HepG2 (cell line): Measurements from ENCODE around the gene PNPLA2. TPM values are rescaled to one million over a fixed set of nuclear protein-coding genes. Genes with fewer than 3 reads are reported as not detected.

Source experiments
- ARID4A ChIP-seq: sonication (generic); formaldehyde crosslinking; IDR thresholded peaks from 2 replicates; pipeline ENCODE4 v1.5.0; 2020; ENCODE audit warnings: mild to moderate bottlenecking, missing genetic modification reagents, borderline replicate concordance
- FOXO1 ChIP-seq: sonication (generic); formaldehyde crosslinking; IDR thresholded peaks from 2 replicates; pipeline ENCODE4 v1.4.0; 2020; ENCODE audit warnings: missing genetic modification reagents
- HCFC1 ChIP-seq: fragments of 150-350 bp; IDR thresholded peaks from 2 replicates; pipeline ENCODE4 v1.6.1; 2014; ENCODE audit warnings: low read depth, low read length
- JUND ChIP-seq: sonication (generic); formaldehyde crosslinking; IDR thresholded peaks from 2 replicates; pipeline ENCODE4 v1.8.0; 2022; ENCODE audit warnings: mild to moderate bottlenecking, missing genetic modification reagents
- MBD4 ChIP-seq: IDR thresholded peaks from 2 replicates; pipeline ENCODE4 v1.6.1; 2012; ENCODE audit warnings: low read length, inconsistent platforms, borderline replicate concordance
- MIXL1 ChIP-seq: IDR thresholded peaks from 2 replicates; pipeline ENCODE4 v1.6.1; 2016
- NRL ChIP-seq: sonication (generic); formaldehyde crosslinking; IDR thresholded peaks from 2 replicates; pipeline ENCODE4 v1.5.0; 2020; ENCODE audit warnings: missing genetic modification reagents, mild to moderate bottlenecking, moderate library complexity, borderline replicate concordance
- ZBTB21 ChIP-seq: sonication (generic); formaldehyde crosslinking; IDR thresholded peaks from 2 replicates; pipeline ENCODE4 v1.4.0; 2020; ENCODE audit warnings: missing genetic modification reagents
- ZNF564 ChIP-seq: sonication (generic); formaldehyde crosslinking; IDR thresholded peaks from 2 replicates; pipeline ENCODE4 v1.8.1; 2023; ENCODE audit warnings: mild to moderate bottlenecking, missing genetic modification reagents
- ZNF569 ChIP-seq: sonication (generic); formaldehyde crosslinking; IDR thresholded peaks from 2 replicates; pipeline ENCODE4 v1.5.0; 2020; ENCODE audit warnings: mild to moderate bottlenecking, missing genetic modification reagents, moderate library complexity, borderline replicate concordance
- ZNF781 ChIP-seq: sonication (generic); formaldehyde crosslinking; IDR thresholded peaks from 2 replicates; pipeline ENCODE4 v1.5.1; 2020; ENCODE audit warnings: borderline replicate concordance, mild to moderate bottlenecking, missing genetic modification reagents; ENCODE audit errors: not compliant biosample characterization
- polyA plus RNA-seq, 8 experiments: library from polyadenylated mRNA; depleted of rRNA in 3 of 8; stranded (reverse) in 7 of 8; unstranded in 1 of 8; fragments of >200 nt; fragmentation: Illumina TruSeq in 4 of 8; extraction: Trizol in 4 of 8; gene quantifications; 2 replicates each; pipeline versions ENCODE4 v1.2.1 to v1.2.3, GENCODE V29; 2011 to 2016; ENCODE audit warnings: low read depth in 4 of 8, missing spikeins in 1 of 8, mixed read lengths in 1 of 8; ENCODE audit not compliant: insufficient read depth in 1 of 8
- total RNA-seq, 5 experiments: library from RNA; depleted of rRNA; stranded (reverse); fragments of >200 nt; fragmentation: Illumina TruSeq; extraction: Trizol; gene quantifications; 2 replicates each; pipeline ENCODE4 v1.2.3, GENCODE V29; 2016; ENCODE audit warnings: low read depth in 1 of 5
- TF ChIP-seq, protein P1 (sequence below): sonication (generic); formaldehyde crosslinking; IDR thresholded peaks from 2 replicates; pipeline ENCODE4 v1.4.0; 2020; ENCODE audit warnings: mild to moderate bottlenecking, missing genetic modification reagents
- TF ChIP-seq, protein P2 (sequence below): sonication (generic); formaldehyde crosslinking; IDR thresholded peaks from 2 replicates; pipeline ENCODE4 v1.5.1; 2020; ENCODE audit warnings: mild to moderate bottlenecking, moderate library complexity, missing genetic modification reagents
- TF ChIP-seq, protein P3 (sequence below): sonication (generic); formaldehyde crosslinking; IDR thresholded peaks from 2 replicates; pipeline ENCODE4 v1.8.0; 2022; ENCODE audit warnings: mild to moderate bottlenecking, missing genetic modification reagents, moderate library complexity
- TF ChIP-seq, protein P4 (sequence below): sonication (generic); formaldehyde crosslinking; IDR thresholded peaks from 2 replicates; pipeline ENCODE4 v1.4.0; 2020; ENCODE audit warnings: mild to moderate bottlenecking, missing genetic modification reagents
- TF ChIP-seq, protein P5 (sequence below): sonication (generic); formaldehyde crosslinking; IDR thresholded peaks from 2 replicates; pipeline ENCODE4 v1.4.0; 2020; ENCODE audit warnings: missing genetic modification reagents; ENCODE audit errors: not compliant biosample characterization
- TF ChIP-seq, protein P6 (sequence below): sonication (generic); formaldehyde crosslinking; IDR thresholded peaks from 2 replicates; pipeline ENCODE4 v1.4.0; 2020; ENCODE audit warnings: mild to moderate bottlenecking, low read depth, missing genetic modification reagents

Gene PNPLA2
- total and polyA plus RNA-seq, 2 of the 13 experiments (the other 11 are each of a cell fraction or from before 2014, with no cell fraction given), result 10.5 to 43.2 TPM

GRCh38 chr11:820655-821511, 2.2 kb downstream of the PNPLA2 start (continued):
- TF ChIP-seq NRL (CRISPR knock-in tag) (no peak), ZNF569 (CRISPR knock-in tag) (no peak), JUND (0 out of 2 replicates have a peak, but pooled peaks have one; percentile 38), ZNF781 (CRISPR knock-in tag) (no peak), ZNF564 (CRISPR knock-in tag) (no peak), MBD4 (no peak), ZBTB21 (CRISPR knock-in tag) (no peak), FOXO1 (CRISPR knock-in tag) (no peak; the same call in 1 of the 2 replicates), ARID4A (peak; percentile 15; the same call in 1 of the 2 replicates), HCFC1 (no peak), MIXL1 (CRISPR knock-in tag) (no peak)
- TF ChIP-seq, protein P1, sequence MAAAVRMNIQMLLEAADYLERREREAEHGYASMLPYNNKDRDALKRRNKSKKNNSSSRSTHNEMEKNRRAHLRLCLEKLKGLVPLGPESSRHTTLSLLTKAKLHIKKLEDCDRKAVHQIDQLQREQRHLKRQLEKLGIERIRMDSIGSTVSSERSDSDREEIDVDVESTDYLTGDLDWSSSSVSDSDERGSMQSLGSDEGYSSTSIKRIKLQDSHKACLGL (CRISPR knock-in tag), result no peak
- TF ChIP-seq, protein P2, sequence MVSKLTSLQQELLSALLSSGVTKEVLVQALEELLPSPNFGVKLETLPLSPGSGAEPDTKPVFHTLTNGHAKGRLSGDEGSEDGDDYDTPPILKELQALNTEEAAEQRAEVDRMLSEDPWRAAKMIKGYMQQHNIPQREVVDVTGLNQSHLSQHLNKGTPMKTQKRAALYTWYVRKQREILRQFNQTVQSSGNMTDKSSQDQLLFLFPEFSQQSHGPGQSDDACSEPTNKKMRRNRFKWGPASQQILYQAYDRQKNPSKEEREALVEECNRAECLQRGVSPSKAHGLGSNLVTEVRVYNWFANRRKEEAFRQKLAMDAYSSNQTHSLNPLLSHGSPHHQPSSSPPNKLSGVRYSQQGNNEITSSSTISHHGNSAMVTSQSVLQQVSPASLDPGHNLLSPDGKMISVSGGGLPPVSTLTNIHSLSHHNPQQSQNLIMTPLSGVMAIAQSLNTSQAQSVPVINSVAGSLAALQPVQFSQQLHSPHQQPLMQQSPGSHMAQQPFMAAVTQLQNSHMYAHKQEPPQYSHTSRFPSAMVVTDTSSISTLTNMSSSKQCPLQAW (CRISPR knock-in tag), result no peak
- TF ChIP-seq, protein P3, sequence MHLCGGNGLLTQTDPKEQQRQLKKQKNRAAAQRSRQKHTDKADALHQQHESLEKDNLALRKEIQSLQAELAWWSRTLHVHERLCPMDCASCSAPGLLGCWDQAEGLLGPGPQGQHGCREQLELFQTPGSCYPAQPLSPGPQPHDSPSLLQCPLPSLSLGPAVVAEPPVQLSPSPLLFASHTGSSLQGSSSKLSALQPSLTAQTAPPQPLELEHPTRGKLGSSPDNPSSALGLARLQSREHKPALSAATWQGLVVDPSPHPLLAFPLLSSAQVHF (CRISPR knock-in tag), result no peak
- TF ChIP-seq, protein P4, sequence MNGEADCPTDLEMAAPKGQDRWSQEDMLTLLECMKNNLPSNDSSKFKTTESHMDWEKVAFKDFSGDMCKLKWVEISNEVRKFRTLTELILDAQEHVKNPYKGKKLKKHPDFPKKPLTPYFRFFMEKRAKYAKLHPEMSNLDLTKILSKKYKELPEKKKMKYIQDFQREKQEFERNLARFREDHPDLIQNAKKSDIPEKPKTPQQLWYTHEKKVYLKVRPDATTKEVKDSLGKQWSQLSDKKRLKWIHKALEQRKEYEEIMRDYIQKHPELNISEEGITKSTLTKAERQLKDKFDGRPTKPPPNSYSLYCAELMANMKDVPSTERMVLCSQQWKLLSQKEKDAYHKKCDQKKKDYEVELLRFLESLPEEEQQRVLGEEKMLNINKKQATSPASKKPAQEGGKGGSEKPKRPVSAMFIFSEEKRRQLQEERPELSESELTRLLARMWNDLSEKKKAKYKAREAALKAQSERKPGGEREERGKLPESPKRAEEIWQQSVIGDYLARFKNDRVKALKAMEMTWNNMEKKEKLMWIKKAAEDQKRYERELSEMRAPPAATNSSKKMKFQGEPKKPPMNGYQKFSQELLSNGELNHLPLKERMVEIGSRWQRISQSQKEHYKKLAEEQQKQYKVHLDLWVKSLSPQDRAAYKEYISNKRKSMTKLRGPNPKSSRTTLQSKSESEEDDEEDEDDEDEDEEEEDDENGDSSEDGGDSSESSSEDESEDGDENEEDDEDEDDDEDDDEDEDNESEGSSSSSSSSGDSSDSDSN (CRISPR knock-in tag), result peak; percentile 41; the same call in 1 of the 2 replicates
- TF ChIP-seq, protein P5, sequence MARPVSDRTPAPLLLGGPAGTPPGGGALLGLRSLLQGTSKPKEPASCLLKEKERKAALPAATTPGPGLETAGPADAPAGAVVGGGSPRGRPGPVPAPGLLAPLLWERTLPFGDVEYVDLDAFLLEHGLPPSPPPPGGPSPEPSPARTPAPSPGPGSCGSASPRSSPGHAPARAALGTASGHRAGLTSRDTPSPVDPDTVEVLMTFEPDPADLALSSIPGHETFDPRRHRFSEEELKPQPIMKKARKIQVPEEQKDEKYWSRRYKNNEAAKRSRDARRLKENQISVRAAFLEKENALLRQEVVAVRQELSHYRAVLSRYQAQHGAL, result no peak
- TF ChIP-seq, protein P6, sequence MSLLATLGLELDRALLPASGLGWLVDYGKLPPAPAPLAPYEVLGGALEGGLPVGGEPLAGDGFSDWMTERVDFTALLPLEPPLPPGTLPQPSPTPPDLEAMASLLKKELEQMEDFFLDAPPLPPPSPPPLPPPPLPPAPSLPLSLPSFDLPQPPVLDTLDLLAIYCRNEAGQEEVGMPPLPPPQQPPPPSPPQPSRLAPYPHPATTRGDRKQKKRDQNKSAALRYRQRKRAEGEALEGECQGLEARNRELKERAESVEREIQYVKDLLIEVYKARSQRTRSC (CRISPR knock-in tag), result no peak
